ENCODE results near the gene HOXB4. TPM values are rescaled to one million over a fixed set of nuclear protein-coding genes. Genes with fewer than 3 reads are reported as not detected.

The HOXB4 gene
- total and polyA plus RNA-seq, 10 of the 15 experiments (the other 5 are each of a cell fraction or from before 2014, with no cell fraction given), result 0.35 to 5.8 (median 3.0) TPM

- 0 out of 2 replicates have a peak, but pooled peaks have one; percentile 51 for TF ChIP-seq GATAD2B (conservative IDR thresholded peaks at IDR 0.05; ENCODE audit: low read depth)
- TF ChIP-seq NBN (IDR thresholded peaks at IDR 0.05), result peak; percentile 79; the same call in 1 of the 2 replicates
- peak; percentile 54 for TF ChIP-seq ATF7 (IDR thresholded peaks at IDR 0.05; ENCODE audit: low read depth)
- TF ChIP-seq MEF2B (IDR thresholded peaks at IDR 0.05; ENCODE audit: partially characterized antibody, poor library complexity, severe bottlenecking), result peak; percentile 88
- peak; percentile 46; the same call in 1 of the 2 replicates for TF ChIP-seq DPF2 (IDR thresholded peaks at IDR 0.05)
- no peak for TF ChIP-seq IRF3 (IDR thresholded peaks at IDR 0.05)
- no peak for TF ChIP-seq NFIC (IDR thresholded peaks at IDR 0.05; ENCODE audit: low read depth, low read length)
- TF ChIP-seq STAT3 (IDR thresholded peaks at IDR 0.05; ENCODE audit: low read depth, low read length), result no peak
- TF ChIP-seq CREM (IDR thresholded peaks at IDR 0.05; ENCODE audit: low read depth), result no peak
- no peak for TF ChIP-seq RCOR1 (conservative IDR thresholded peaks at IDR 0.05; ENCODE audit: low read depth, low read length)
- TF ChIP-seq SUPT20H (IDR thresholded peaks at IDR 0.05; ENCODE audit: borderline replicate concordance, control insufficient read depth, low read depth, low read length), result no peak
- 0 out of 2 replicates have a peak, but pooled peaks have one; percentile 37 for TF ChIP-seq LARP7 (IDR thresholded peaks at IDR 0.05)
- TF ChIP-seq MLLT1 (IDR thresholded peaks at IDR 0.05), result no peak
- TF ChIP-seq SIN3A (IDR thresholded peaks at IDR 0.05; ENCODE audit: low read depth, low read length), result no peak
- no peak for TF ChIP-seq TAF1 (IDR thresholded peaks at IDR 0.05; ENCODE audit: borderline replicate concordance, low read depth, low read length)
- TF ChIP-seq CHD1 (IDR thresholded peaks at IDR 0.05; ENCODE audit: low read depth, low read length), result no peak
- TF ChIP-seq RUNX3 (IDR thresholded peaks at IDR 0.05; ENCODE audit: low read length), result no peak
- TF ChIP-seq JUND (IDR thresholded peaks at IDR 0.05; ENCODE audit: low read depth, low read length), result no peak
- no peak for TF ChIP-seq ZNF622 (IDR thresholded peaks at IDR 0.05)
- TF ChIP-seq E4F1 (IDR thresholded peaks at IDR 0.05; ENCODE audit: borderline replicate concordance, partially characterized antibody), result no peak
- no peak for TF ChIP-seq IRF4 (IDR thresholded peaks at IDR 0.05; ENCODE audit: low read depth, low read length)
- no peak for TF ChIP-seq NFXL1 (IDR thresholded peaks at IDR 0.05; ENCODE audit: borderline replicate concordance)
- TF ChIP-seq ATF2 (IDR thresholded peaks at IDR 0.05; ENCODE audit: low read length), result no peak
- TF ChIP-seq IKZF1 (conservative IDR thresholded peaks at IDR 0.05), result peak; percentile 61; the same call in 1 of the 2 replicates
- no peak for TF ChIP-seq CBFB (IDR thresholded peaks at IDR 0.05; ENCODE audit: low read depth)
- no peak for TF ChIP-seq TCF12 (IDR thresholded peaks at IDR 0.05; ENCODE audit: low read depth, low read length)
- TF ChIP-seq NR2F1 (conservative IDR thresholded peaks at IDR 0.05), result peak; percentile 31; the same call in 1 of the 2 replicates
These were observed 16.0 kb downstream of the HOXB4 start (continued) for GRCh38 chr17:48561884-48562810.

All from GM12878 (cell line).